HepG2 (cell line): Measurements from ENCODE around the gene GTF3A. TPM values are rescaled to one million over a fixed set of nuclear protein-coding genes. Genes with fewer than 3 reads are reported as not detected.

Experiments used
- ATAC-seq: fragments of 200-7000 bp; cut with Tn5 transposase; 3 replicates; pipeline ENCODE4 v1.9.1; 2020; ENCODE audit warnings: mild to moderate bottlenecking, moderate library complexity
- BruUV-seq: library from RNA; stranded (reverse); fragments of 400-500 nt; replicated peaks from 2 replicates; lab custom pipeline; 2021; lab: Mats Ljungman, UMichigan
- CTCF ChIA-PET: fragments of 300-600 bp; formaldehyde crosslinking; extraction: SDS; loops from one replicate; lab custom pipeline; 2021; ENCODE audit warnings: low total read pairs, inconsistent platforms, low intra/inter-chr PET ratio; lab: Yijun Ruan, JAX
- POLR2A ChIA-PET: fragments of 350-600 bp; sonication (Branson Sonifier 250); formaldehyde crosslinking; loops from one replicate; lab custom pipeline; 2020; ENCODE audit warnings: antibody characterized with exemption, inconsistent platforms; lab: Yijun Ruan, JAX
- DNase-seq: peaks from one replicate; pipeline ENCODE4 v3.0.0-alpha.2; 2015; ENCODE audit warnings: low spot score
- FAIRE-seq: peaks from 3 replicates; lab custom pipeline; 2011; peaks lifted over from hg19 to GRCh38; lab: Jason Lieb, UNC
- H2AFZ ChIP-seq: one replicate; pipeline ENCODE4 v1.6.1; 2011; ENCODE audit warnings: low read length, inconsistent platforms
- H3K27ac ChIP-seq: fragments of 300-600 bp; 3 replicates; pipeline ENCODE4 v1.8.0; 2011; ENCODE audit warnings: mixed run types, mild to moderate bottlenecking, mixed read lengths, low read length, inconsistent platforms; ENCODE audit not compliant: insufficient read depth; ENCODE audit errors: extremely low read length
- H3K27me3 ChIP-seq, 2 experiments: fragments of 200-600 bp in 1 of 2; 2 replicates in 1 of 2; 3 replicates in 1 of 2; pipeline versions ENCODE4 v1.6.0 to v1.8.0; 2011; ENCODE audit warnings: low read length in 2 of 2, mild to moderate bottlenecking in 2 of 2, moderate library complexity in 2 of 2, inconsistent platforms in 1 of 2; ENCODE audit not compliant: insufficient read depth in 2 of 2, control insufficient read depth in 1 of 2
- H3K36me3 ChIP-seq, 2 experiments: fragments of 200-600 bp in 1 of 2; replicated peaks in 1 of 2; 2 replicates in 1 of 2; 3 replicates in 1 of 2; pipeline versions ENCODE4 v1.5.1 to v1.8.0; 2011; ENCODE audit warnings: low read length in 2 of 2, inconsistent platforms in 1 of 2; ENCODE audit not compliant: insufficient read depth in 2 of 2, control insufficient read depth in 1 of 2
- H3K4me1 ChIP-seq: 2 replicates; pipeline ENCODE4 v1.5.1; 2012; ENCODE audit warnings: low read length, inconsistent platforms; ENCODE audit not compliant: insufficient read depth
- H3K4me2 ChIP-seq: 2 replicates; pipeline ENCODE4 v1.6.0; 2011; ENCODE audit warnings: low read depth, low read length, inconsistent platforms
- H3K4me3 ChIP-seq, 3 experiments: fragments of 200-600 bp in 1 of 3; sonication (generic), shearing (Covaris generic) in 1 of 3; replicated peaks in 1 of 3; 2 replicates each; pipeline ENCODE4 v1.5.1; 2011 to 2016; ENCODE audit warnings: low read length in 3 of 3, inconsistent platforms in 2 of 3, low read depth in 2 of 3, mild to moderate bottlenecking in 2 of 3, control low read depth in 1 of 3, mixed read lengths in 1 of 3; ENCODE audit not compliant: insufficient read depth in 1 of 3
- H3K79me2 ChIP-seq: one replicate; pipeline ENCODE4 v1.6.1; 2011; ENCODE audit warnings: low read length, inconsistent platforms; ENCODE audit not compliant: insufficient read depth
- H3K9ac ChIP-seq: 2 replicates; pipeline ENCODE4 v1.6.0; 2011; ENCODE audit warnings: mild to moderate bottlenecking, low read depth, low read length, inconsistent platforms; ENCODE audit not compliant: insufficient read depth
- H3K9me3 ChIP-seq: 2 replicates; pipeline ENCODE4 v1.5.1; 2012; ENCODE audit warnings: mild to moderate bottlenecking, low read length
- H4K20me1 ChIP-seq: 2 replicates; pipeline ENCODE4 v1.6.0; 2011; ENCODE audit warnings: inconsistent platforms, mild to moderate bottlenecking, low read length, moderate library complexity; ENCODE audit not compliant: insufficient read depth
- DPF2 ChIP-seq: sonication (generic); formaldehyde crosslinking; IDR thresholded peaks from 2 replicates; pipeline ENCODE4 v1.4.0; 2020; ENCODE audit warnings: mild to moderate bottlenecking, low read depth, missing genetic modification reagents, borderline replicate concordance
- GATA4 ChIP-seq: sonication (generic); IDR thresholded peaks from 2 replicates; pipeline ENCODE4 v1.6.1; 2016; ENCODE audit warnings: antibody characterized with exemption, low read depth, borderline replicate concordance
- ISX ChIP-seq: sonication (generic); formaldehyde crosslinking; conservative IDR thresholded peaks from 2 replicates; pipeline ENCODE4 v1.5.0; 2020; ENCODE audit warnings: missing genetic modification reagents
- JDP2 ChIP-seq: sonication (generic); formaldehyde crosslinking; IDR thresholded peaks from 2 replicates; pipeline ENCODE4 v1.8.1; 2022; ENCODE audit warnings: missing genetic modification reagents, borderline replicate concordance
- MTA3 ChIP-seq: sonication (generic); formaldehyde crosslinking; IDR thresholded peaks from 2 replicates; pipeline ENCODE4 v1.4.0; 2020; ENCODE audit warnings: missing genetic modification reagents
- NCOA5 ChIP-seq: sonication (generic); formaldehyde crosslinking; IDR thresholded peaks from 2 replicates; pipeline ENCODE4 v1.4.0; 2020; ENCODE audit warnings: missing genetic modification reagents
- NPAS2 ChIP-seq: sonication (generic); formaldehyde crosslinking; IDR thresholded peaks from 2 replicates; pipeline ENCODE4 v1.8.0; 2022; ENCODE audit warnings: mild to moderate bottlenecking, missing genetic modification reagents, borderline replicate concordance
- SMAD3 ChIP-seq: sonication (generic); formaldehyde crosslinking; IDR thresholded peaks from 2 replicates; pipeline ENCODE4 v1.4.0; 2020; ENCODE audit warnings: missing genetic modification reagents
- ZBTB20 ChIP-seq: sonication (generic); formaldehyde crosslinking; IDR thresholded peaks from 2 replicates; pipeline ENCODE4 v1.8.1; 2023; ENCODE audit warnings: missing genetic modification reagents, low read depth, mild to moderate bottlenecking, borderline replicate concordance
- ZIK1 ChIP-seq: sonication (generic); formaldehyde crosslinking; IDR thresholded peaks from 2 replicates; pipeline ENCODE4 v1.5.0; 2020; ENCODE audit warnings: mild to moderate bottlenecking, low read depth, missing genetic modification reagents, borderline replicate concordance
- ZNF12 ChIP-seq: sonication (generic); formaldehyde crosslinking; IDR thresholded peaks from 2 replicates; pipeline ENCODE4 v1.5.0; 2020; ENCODE audit warnings: missing genetic modification reagents
- ZNF451 ChIP-seq: sonication (generic); formaldehyde crosslinking; IDR thresholded peaks from 2 replicates; pipeline ENCODE4 v1.5.0; 2020; ENCODE audit warnings: mild to moderate bottlenecking, missing genetic modification reagents
- ZNF562 ChIP-seq: sonication (generic); formaldehyde crosslinking; IDR thresholded peaks from 2 replicates; pipeline ENCODE4 v1.8.0; 2022; ENCODE audit warnings: missing genetic modification reagents, borderline replicate concordance
- ZNF720 ChIP-seq: sonication (generic); formaldehyde crosslinking; IDR thresholded peaks from 2 replicates; pipeline ENCODE4 v1.4.0; 2020; ENCODE audit warnings: missing genetic modification reagents
- WGBS: methylation state at CpG from one replicate; pipeline ENCODE4 v1.1.6; 2017; ENCODE audit warnings: low lambda C conversion rate; 5-methylcytosine and 5-hydroxymethylcytosine counted together
- in situ Hi-C: cut with HindIII; loops from 2 replicates; pipeline ENCODE4 v1.10.0; 2017; ENCODE audit warnings: low pct_unique_long_range_greater_than_20kb; ENCODE audit not compliant: extremely low pct_ligation_motif_present
- intact Hi-C: fragments of 100-400 bp; cut with micrococcal nuclease; formaldehyde crosslinking; loops from one replicate; pipeline ENCODE4 v1.10.0; 2022; ENCODE audit not compliant: unreplicated experiment
- polyA plus RNA-seq, 8 experiments: library from polyadenylated mRNA; depleted of rRNA in 3 of 8; stranded (reverse) in 7 of 8; unstranded in 1 of 8; fragments of >200 nt; fragmentation: Illumina TruSeq in 4 of 8; extraction: Trizol in 4 of 8; gene quantifications; 2 replicates each; pipeline versions ENCODE4 v1.2.1 to v1.2.3, GENCODE V29; 2011 to 2016; ENCODE audit warnings: low read depth in 4 of 8, missing spikeins in 1 of 8, mixed read lengths in 1 of 8; ENCODE audit not compliant: insufficient read depth in 1 of 8
- total RNA-seq, 5 experiments: library from RNA; depleted of rRNA; stranded (reverse); fragments of >200 nt; fragmentation: Illumina TruSeq; extraction: Trizol; gene quantifications; 2 replicates each; pipeline ENCODE4 v1.2.3, GENCODE V29; 2016; ENCODE audit warnings: low read depth in 1 of 5
- TF ChIP-seq, protein P1 (sequence below): IDR thresholded peaks from 2 replicates; pipeline ENCODE4 v1.6.1; 2016; ENCODE audit warnings: missing biosample characterization, missing genetic modification reagents, low read depth
- TF ChIP-seq, protein P2 (sequence below): sonication (generic); formaldehyde crosslinking; IDR thresholded peaks from 2 replicates; pipeline ENCODE4 v1.4.0; 2020; ENCODE audit warnings: missing genetic modification reagents, mild to moderate bottlenecking, borderline replicate concordance
- TF ChIP-seq, protein P3 (sequence below): sonication (generic); formaldehyde crosslinking; IDR thresholded peaks from 2 replicates; pipeline ENCODE4 v1.8.0; 2022; ENCODE audit warnings: missing genetic modification reagents, low read depth, mild to moderate bottlenecking, borderline replicate concordance
- TF ChIP-seq, protein P4 (sequence below): sonication (generic); formaldehyde crosslinking; IDR thresholded peaks from 2 replicates; pipeline ENCODE4 v1.9.0; 2021; ENCODE audit warnings: missing genetic modification reagents, mild to moderate bottlenecking, borderline replicate concordance

Gene GTF3A
- total and polyA plus RNA-seq, 2 of the 13 experiments (the other 11 are each of a cell fraction or from before 2014, with no cell fraction given), result 42.1 to 176 TPM

DNA sequence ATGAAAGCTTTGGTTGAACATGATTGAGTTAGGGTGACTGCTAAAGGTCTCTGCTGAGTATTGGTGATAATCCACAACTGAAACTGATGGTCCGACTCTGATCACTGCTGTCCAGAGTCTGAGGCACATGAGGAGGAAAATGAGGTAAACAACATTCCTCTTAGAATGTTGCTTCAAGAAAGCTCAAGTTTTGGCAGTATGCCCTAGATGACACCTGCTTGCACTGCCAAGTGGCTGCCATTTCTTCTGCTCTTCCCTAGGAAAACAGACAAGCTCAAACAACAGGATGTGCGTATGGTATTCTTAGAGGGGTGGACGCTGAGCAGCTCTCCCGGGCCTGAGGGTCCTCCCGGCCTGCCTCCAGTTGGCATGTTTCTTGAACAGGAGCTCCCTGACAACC is 41.2 kb downstream of the GTF3A start:
- WGBS, result 58% methylated on average over 5 of the region's 5 CpGs
- Histone ChIP-seq H3K79me2 (no peaks in the 10 kb centered on the region), H3K9ac (no peak overlapping the region), H3K9me3 (no peaks in the 10 kb centered on the region), H2AFZ (no peak overlapping the region), H3K4me2 (no peak overlapping the region), H4K20me1 (no peaks in the 10 kb centered on the region), H3K36me3 (no peaks in the 10 kb centered on the region), H3K27me3 (peaks cover 0 to 2% of the 10 kb centered on the region in 2 experiments; a peak in 2 of 5 replicates), H3K27ac (no peak overlapping the region), H3K4me3 (no peak overlapping the region), H3K4me1 (peaks cover 14% of the 10 kb centered on the region)
- DNase-seq, result no peak
- ATAC-seq, result no peak
- POLR2A ChIA-PET, result no interaction called here
- intact Hi-C loops, result no loop called here
- in situ Hi-C loops, result no loop called here
- CTCF ChIA-PET, result no interaction called here
- FAIRE-seq, result no peak
- no TSS peak for BruUV-seq
- TF ChIP-seq ZNF562 (CRISPR knock-in tag) (no peak), DPF2 (no peak), ZNF12 (CRISPR knock-in tag) (no peak), ZBTB20 (CRISPR knock-in tag) (no peak), SMAD3 (CRISPR knock-in tag) (no peak), ISX (no peak), ZNF720 (CRISPR knock-in tag) (no peak), MTA3 (CRISPR knock-in tag) (no peak), ZIK1 (CRISPR knock-in tag) (no peak), JDP2 (no peak), NCOA5 (CRISPR knock-in tag) (no peak), NPAS2 (CRISPR knock-in tag) (no peak), GATA4 (no peak), ZNF451 (CRISPR knock-in tag) (no peak)
- TF ChIP-seq, protein P1, sequence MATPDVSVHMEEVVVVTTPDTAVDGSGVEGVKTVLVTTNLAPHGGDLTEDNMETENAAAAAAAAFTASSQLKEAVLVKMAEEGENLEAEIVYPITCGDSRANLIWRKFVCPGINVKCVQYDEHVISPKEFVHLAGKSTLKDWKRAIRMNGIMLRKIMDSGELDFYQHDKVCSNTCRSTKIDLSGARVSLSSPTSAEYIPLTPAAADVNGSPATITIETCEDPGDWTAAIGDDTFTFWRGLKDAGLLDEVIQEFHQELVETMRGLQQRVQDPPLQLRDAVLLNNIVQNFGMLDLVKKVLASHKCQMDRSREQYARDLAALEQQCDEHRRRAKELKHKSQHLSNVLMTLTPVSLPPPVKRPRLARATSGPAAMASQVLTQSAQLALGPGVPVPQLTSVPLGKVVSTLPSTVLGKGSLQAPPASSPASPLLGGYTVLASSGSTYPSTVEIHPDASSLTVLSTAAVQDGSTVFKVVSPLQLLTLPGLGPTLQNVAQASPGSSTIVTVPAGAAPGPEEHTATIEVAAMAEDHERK (CRISPR knock-in tag), result no peak
- TF ChIP-seq, protein P2, sequence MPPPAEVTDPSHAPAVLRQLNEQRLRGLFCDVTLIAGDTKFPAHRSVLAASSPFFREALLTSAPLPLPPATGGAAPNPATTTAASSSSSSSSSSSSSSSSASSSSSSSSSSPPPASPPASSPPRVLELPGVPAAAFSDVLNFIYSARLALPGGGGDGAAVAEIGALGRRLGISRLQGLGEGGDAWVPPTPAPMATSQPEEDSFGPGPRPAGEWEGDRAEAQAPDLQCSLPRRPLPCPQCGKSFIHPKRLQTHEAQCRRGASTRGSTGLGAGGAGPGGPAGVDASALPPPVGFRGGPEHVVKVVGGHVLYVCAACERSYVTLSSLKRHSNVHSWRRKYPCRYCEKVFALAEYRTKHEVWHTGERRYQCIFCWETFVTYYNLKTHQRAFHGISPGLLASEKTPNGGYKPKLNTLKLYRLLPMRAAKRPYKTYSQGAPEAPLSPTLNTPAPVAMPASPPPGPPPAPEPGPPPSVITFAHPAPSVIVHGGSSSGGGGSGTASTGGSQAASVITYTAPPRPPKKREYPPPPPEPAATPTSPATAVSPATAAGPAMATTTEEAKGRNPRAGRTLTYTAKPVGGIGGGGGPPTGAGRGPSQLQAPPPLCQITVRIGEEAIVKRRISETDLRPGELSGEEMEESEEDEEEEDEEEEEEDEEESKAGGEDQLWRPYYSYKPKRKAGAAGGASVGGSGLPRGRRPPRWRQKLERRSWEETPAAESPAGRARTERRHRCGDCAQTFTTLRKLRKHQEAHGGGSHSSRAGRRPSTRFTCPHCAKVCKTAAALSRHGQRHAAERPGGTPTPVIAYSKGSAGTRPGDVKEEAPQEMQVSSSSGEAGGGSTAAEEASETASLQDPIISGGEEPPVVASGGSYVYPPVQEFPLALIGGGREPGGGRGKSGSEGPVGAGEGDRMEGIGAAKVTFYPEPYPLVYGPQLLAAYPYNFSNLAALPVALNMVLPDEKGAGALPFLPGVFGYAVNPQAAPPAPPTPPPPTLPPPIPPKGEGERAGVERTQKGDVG (CRISPR knock-in tag), result no peak
- TF ChIP-seq, protein P3, sequence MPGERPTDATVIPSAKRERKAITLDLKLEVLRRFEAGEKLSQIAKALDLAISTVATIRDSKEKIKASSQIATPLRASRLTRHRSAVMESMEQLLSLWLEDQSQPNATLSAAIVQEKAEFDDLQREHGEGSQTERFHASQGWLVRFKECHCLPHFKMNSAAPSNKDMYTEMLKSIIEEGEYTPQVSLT (CRISPR knock-in tag), result no peak
- TF ChIP-seq, protein P4, sequence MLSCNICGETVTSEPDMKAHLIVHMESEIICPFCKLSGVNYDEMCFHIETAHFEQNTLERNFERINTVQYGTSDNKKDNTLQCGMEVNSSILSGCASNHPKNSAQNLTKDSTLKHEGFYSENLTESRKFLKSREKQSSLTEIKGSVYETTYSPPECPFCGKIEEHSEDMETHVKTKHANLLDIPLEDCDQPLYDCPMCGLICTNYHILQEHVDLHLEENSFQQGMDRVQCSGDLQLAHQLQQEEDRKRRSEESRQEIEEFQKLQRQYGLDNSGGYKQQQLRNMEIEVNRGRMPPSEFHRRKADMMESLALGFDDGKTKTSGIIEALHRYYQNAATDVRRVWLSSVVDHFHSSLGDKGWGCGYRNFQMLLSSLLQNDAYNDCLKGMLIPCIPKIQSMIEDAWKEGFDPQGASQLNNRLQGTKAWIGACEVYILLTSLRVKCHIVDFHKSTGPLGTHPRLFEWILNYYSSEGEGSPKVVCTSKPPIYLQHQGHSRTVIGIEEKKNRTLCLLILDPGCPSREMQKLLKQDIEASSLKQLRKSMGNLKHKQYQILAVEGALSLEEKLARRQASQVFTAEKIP (CRISPR knock-in tag), result no peak
